GM23248 (cell line): ENCODE measurements around the gene ST7.

Source experiments
- EZH2 ChIP-seq: fragments of 200-600 bp; sonication (generic); IDR thresholded peaks from 2 replicates; pipeline ENCODE4 v1.6.1; 2018; ENCODE audit warnings: antibody characterized with exemption, mild to moderate bottlenecking; ENCODE audit not compliant: insufficient read depth, poor library complexity, severe bottlenecking
- EZH2phosphoT487 ChIP-seq: fragments of 200-600 bp; sonication (generic); IDR thresholded peaks from 2 replicates; pipeline ENCODE4 v1.6.1; 2018; ENCODE audit warnings: antibody characterized with exemption, moderate library complexity, mild to moderate bottlenecking, low read depth; ENCODE audit not compliant: insufficient read depth

DNA sequence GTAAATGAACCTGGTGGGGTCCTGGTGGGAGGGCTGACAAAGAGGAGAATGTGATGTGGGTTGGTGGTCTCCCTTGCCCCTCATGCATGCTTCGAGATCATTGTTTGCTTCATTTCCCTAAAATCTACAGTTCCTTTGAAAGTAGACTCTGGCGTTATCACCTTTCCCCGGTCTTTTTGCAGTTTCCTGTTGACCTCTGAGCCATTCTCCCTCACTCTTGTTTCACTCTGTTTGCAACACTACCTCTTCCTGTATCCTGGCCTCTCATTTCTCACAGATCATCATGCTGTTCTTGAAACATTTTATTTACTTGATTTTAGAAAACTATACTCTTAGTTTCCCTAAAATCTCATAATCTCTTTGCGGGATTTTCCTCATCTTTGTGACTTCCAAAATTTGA lies 189.8 kb downstream of the ST7 start:
- no peak for TF ChIP-seq EZH2phosphoT487
- no peak for TF ChIP-seq EZH2
